SK-N-SH treated with all-trans-retinoic acid at 6 μM for 48 hours (cell line): Measurements from ENCODE around the gene PAK6.

Experiments
- GLIS3 ChIP-seq: fragments of 250-450 bp; sonication (Bioruptor Pico); IDR thresholded peaks from 2 replicates; pipeline ENCODE4 v1.5.0; 2020; ENCODE audit warnings: mild to moderate bottlenecking, moderate library complexity
- PPARA ChIP-seq: fragments of 250-450 bp; sonication (Bioruptor Pico); IDR thresholded peaks from 2 replicates; pipeline ENCODE4 v1.5.0; 2020; ENCODE audit warnings: mild to moderate bottlenecking, borderline replicate concordance
- RARB ChIP-seq: fragments of 250-450 bp; sonication (Bioruptor Pico); IDR thresholded peaks from 2 replicates; pipeline ENCODE4 v1.8.0; 2021; ENCODE audit warnings: mild to moderate bottlenecking, moderate library complexity
- SNAI2 ChIP-seq: fragments of 250-450 bp; sonication (Bioruptor Pico); IDR thresholded peaks from 2 replicates; pipeline ENCODE4 v1.5.0; 2020; ENCODE audit warnings: mild to moderate bottlenecking, moderate library complexity
- TOX ChIP-seq: fragments of 250-450 bp; sonication (Bioruptor Pico); IDR thresholded peaks from 2 replicates; pipeline ENCODE4 v1.8.0; 2021; ENCODE audit warnings: mild to moderate bottlenecking, moderate library complexity, borderline replicate concordance
- ZFP3 ChIP-seq: fragments of 250-450 bp; sonication (Bioruptor Pico); IDR thresholded peaks from 2 replicates; pipeline ENCODE4 v1.5.0; 2020; ENCODE audit warnings: mild to moderate bottlenecking, moderate library complexity
- ZFP30 ChIP-seq: fragments of 450-650 bp; formaldehyde crosslinking; IDR thresholded peaks from 2 replicates; pipeline ENCODE4 v1.5.0; 2022; ENCODE audit warnings: mild to moderate bottlenecking, moderate library complexity
- ZNF8 ChIP-seq: fragments of 450-650 bp; formaldehyde crosslinking; IDR thresholded peaks from 2 replicates; pipeline ENCODE4 v1.5.0; 2020; ENCODE audit warnings: mild to moderate bottlenecking, moderate library complexity

GRCh38 chr15:40192942-40193341 lies 45.9 kb upstream of the PAK6 start:
- TF ChIP-seq ZFP30 (CRISPR knock-in tag) (no peak), ZNF8 (CRISPR knock-in tag) (no peak), TOX (no peak), RARB (CRISPR knock-in tag) (no peak), PPARA (CRISPR knock-in tag) (no peak), ZFP3 (no peak), SNAI2 (CRISPR knock-in tag) (no peak), GLIS3 (no peak)
